Natural killer cell treated with Interleukin-12 subunit alpha and Interleukin-12 subunit beta and Interleukin-15 and Interleukin-18, amount 100 ng/mL, for 72 hours (primary cell): ENCODE results near the gene RGS19. TPM values are rescaled to one million over a fixed set of nuclear protein-coding genes. Genes with fewer than 3 reads are reported as not detected.

Experiments used
- ATAC-seq, 2 donors: fragments of 150-1000 bp; cut with Tn5 transposase in 1 of 2; sonication (Bioruptor Pico), chemical (Tn5 transposase) in 1 of 2; 2 replicates each; pipeline ENCODE4 v1.10.0; 2021
- DNase-seq: peaks from one replicate; pipeline ENCODE4 v3.0.0; 2022; ENCODE audit warnings: low spot score
- H3K27ac Mint-ChIP-seq, 2 donors: 1 replicate in 1 of 2; 2 replicates in 1 of 2; pipeline ENCODE4 v1.8.0; 2022; ENCODE audit warnings: mixed read lengths in 2 of 2, mild to moderate bottlenecking in 1 of 2, moderate library complexity in 1 of 2
- H3K27me3 Mint-ChIP-seq, 2 donors: 1 replicate in 1 of 2; 2 replicates in 1 of 2; pipeline ENCODE4 v1.8.0; 2022; ENCODE audit warnings: mixed read lengths in 2 of 2
- H3K36me3 Mint-ChIP-seq: one replicate; pipeline ENCODE4 v1.8.0; 2022; ENCODE audit warnings: mixed read lengths
- H3K4me1 Mint-ChIP-seq, 2 donors: 1 replicate in 1 of 2; 2 replicates in 1 of 2; pipeline ENCODE4 v1.8.0; 2022; ENCODE audit warnings: low read depth in 2 of 2, mixed read lengths in 2 of 2, mild to moderate bottlenecking in 1 of 2
- H3K4me3 Mint-ChIP-seq: one replicate; pipeline ENCODE4 v1.8.0; 2022; ENCODE audit warnings: mixed read lengths
- H3K9me3 Mint-ChIP-seq: 2 replicates; pipeline ENCODE4 v1.8.0; 2022; ENCODE audit warnings: mixed read lengths
- total RNA-seq, 2 donors: library from RNA; stranded (reverse); gene quantifications; one replicate each; pipeline ENCODE4 v1.2.3, GENCODE V29; 2022

The RGS19 gene
- total RNA-seq, 2 donors from 2014 or later, result 27.1 to 33.4 TPM

GRCh38 chr20:64025101-64025825 is 54.1 kb downstream of the RGS19 start:
- no peaks in the 10 kb centered on the region for H3K36me3 Mint-ChIP-seq
- no peak overlapping the region for H3K4me3 Mint-ChIP-seq
- H3K9me3 Mint-ChIP-seq, result no peaks in the 10 kb centered on the region

DNA sequence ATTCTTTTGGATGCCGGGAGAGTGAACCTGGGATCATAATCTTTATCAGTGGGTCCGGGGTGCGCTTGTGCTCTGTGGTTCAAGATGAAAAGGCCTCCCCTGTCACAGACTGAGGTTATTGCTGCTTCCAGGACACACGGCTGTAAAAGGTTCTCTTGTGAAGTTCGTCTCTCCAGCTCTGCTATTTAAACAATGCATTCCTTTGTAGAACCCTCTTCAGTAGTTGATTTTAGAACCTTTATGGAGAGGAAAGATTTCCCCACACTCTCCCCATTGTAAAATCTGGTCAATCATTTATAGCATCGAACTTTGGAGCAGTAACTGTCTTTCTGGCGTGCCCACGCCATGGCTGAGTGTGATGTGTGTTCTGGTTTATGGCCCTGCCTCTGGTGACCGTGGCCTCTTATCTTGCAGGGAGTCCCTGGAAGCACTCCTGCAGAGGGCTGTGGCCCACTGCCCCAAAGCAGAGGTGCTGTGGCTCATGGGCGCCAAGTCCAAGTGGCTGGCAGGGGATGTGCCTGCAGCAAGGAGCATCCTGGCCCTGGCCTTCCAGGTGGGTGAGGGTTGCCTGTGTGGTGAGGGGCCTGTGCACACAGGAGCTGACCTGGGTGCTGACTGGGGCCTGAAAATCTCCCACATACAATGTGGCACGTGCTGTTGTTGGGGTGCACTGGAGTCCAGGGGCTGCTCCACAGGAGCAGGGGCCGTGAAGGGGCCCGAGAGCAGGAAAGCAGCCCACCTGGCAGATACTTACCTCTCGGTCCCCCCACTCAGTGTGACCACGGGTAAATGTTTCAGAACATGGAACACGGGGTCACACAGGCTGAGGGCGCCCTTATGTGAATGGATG is 55.0 kb downstream of the RGS19 start:
- no peak for ATAC-seq

More at GRCh38 chr20:64025101-64025825, 54.1 kb downstream of the RGS19 start:
- Mint-ChIP-seq H3K27ac (no peak overlapping the region), H3K27me3 (no peaks in the 10 kb centered on the region), H3K4me1 (no peaks in the 10 kb centered on the region)
- ATAC-seq, result no peak
- DNase-seq, result no peak

GRCh38 chr20:64023361-64024140 is 55.8 kb downstream of the RGS19 start:
- Mint-ChIP-seq H3K27ac (no peak overlapping the region), H3K4me1 (peaks cover 0 to 4% of the 10 kb centered on the region in 2 donors), H3K27me3 (no peaks in the 10 kb centered on the region), H3K36me3 (no peaks in the 10 kb centered on the region), H3K9me3 (no peaks in the 10 kb centered on the region), H3K4me3 (no peak overlapping the region)
- DNase-seq (no peak), ATAC-seq (no peak)

More for the DNA sequence above, 55.0 kb downstream of the RGS19 start:
- no peak overlapping the region for H3K4me3 Mint-ChIP-seq
- no peak for DNase-seq
- no peaks in the 10 kb centered on the region for H3K27me3 Mint-ChIP-seq
- no peaks in the 10 kb centered on the region for H3K36me3 Mint-ChIP-seq
- H3K9me3 Mint-ChIP-seq, result no peaks in the 10 kb centered on the region
- no peak overlapping the region for H3K27ac Mint-ChIP-seq
- H3K4me1 Mint-ChIP-seq, result peaks cover 0 to 4% of the 10 kb centered on the region in 2 donors

Other genes with a start within 250 kb of the RGS19 start
- gene ZBTB46, start 248.3 kb downstream of the RGS19 start, total RNA-seq, result 1 to 10 TPM in 1 of 2 donors, under 1 TPM in 1; 0.25 to 1.2 TPM
- gene ABHD16B, start 218.0 kb downstream of the RGS19 start, total RNA-seq, result not detected
- gene TPD52L2, start 214.2 kb downstream of the RGS19 start, total RNA-seq, result 10 to 100 TPM; 48.8 to 60.0 TPM
- gene DNAJC5, start 184.4 kb downstream of the RGS19 start, total RNA-seq, result 10 to 100 TPM; 67.6 to 89.1 TPM
- 10 to 100 TPM; 32.6 to 52.9 TPM for gene UCKL1, start 123.1 kb downstream of the RGS19 start, total RNA-seq
- 10 to 100 TPM in 1 of 2 donors, 1 to 10 TPM in 1; 9.6 to 13.8 TPM for gene ZNF512B, start 109.6 kb downstream of the RGS19 start, total RNA-seq
- 10 to 100 TPM; 33.3 to 33.6 TPM for gene SAMD10, start 99.9 kb downstream of the RGS19 start, total RNA-seq
- 10 to 100 TPM; 65.9 to 87.7 TPM for gene PRPF6, start 98.4 kb downstream of the RGS19 start, total RNA-seq
- gene C20orf204, start 43.3 kb downstream of the RGS19 start, total RNA-seq, result 1 to 10 TPM; 2.4 to 6.3 TPM
- not detected for gene SOX18, start 29.9 kb downstream of the RGS19 start, total RNA-seq
- 10 to 100 TPM; 23.2 to 24.1 TPM for gene TCEA2, start 16.3 kb downstream of the RGS19 start, total RNA-seq
- gene OPRL1, start 564 bp upstream of the RGS19 start, total RNA-seq, result under 1 TPM; 0.12 to 0.20 TPM
- not detected for gene LKAAEAR1, start 4.9 kb upstream of the RGS19 start, total RNA-seq
- gene NPBWR2, start 28.0 kb upstream of the RGS19 start, total RNA-seq, result not detected
- gene MYT1, start 84.9 kb upstream of the RGS19 start, total RNA-seq, result not detected
- 10 to 100 TPM; 17.4 to 21.8 TPM for gene PCMTD2, start 176.2 kb upstream of the RGS19 start, total RNA-seq